HG03025 (cell line): ENCODE data around the gene C1QA.

Experiments
- ATAC-seq: cut with Tn5 transposase; IDR thresholded peaks from one replicate; pipeline ENCODE4 v1.9.1; 2021; ENCODE audit warnings: mild to moderate bottlenecking, moderate library complexity; ENCODE audit not compliant: unreplicated experiment, low FRiP score

The C1QA gene

DNA sequence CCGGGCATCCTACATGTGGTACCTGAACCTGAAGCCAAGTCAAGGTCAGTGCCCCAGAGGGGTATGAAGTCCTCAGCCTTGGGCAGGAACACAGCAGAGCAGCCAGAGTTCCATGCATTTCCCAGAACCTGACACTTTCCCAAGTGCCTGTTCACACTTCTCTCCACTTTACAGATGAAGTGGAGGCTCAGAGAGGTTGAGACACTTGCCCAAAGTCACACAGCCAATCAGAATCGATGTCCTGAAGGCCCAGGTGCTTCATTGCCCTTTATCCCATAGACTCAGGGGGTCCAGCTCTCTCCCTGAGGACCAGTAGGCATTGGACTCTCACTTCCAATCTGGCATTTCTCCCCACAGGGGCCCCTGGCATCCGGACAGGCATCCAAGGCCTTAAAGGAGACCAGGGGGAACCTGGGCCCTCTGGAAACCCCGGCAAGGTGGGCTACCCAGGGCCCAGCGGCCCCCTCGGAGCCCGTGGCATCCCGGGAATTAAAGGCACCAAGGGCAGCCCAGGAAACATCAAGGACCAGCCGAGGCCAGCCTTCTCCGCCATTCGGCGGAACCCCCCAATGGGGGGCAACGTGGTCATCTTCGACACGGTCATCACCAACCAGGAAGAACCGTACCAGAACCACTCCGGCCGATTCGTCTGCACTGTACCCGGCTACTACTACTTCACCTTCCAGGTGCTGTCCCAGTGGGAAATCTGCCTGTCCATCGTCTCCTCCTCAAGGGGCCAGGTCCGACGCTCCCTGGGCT lies 2.2 kb downstream of the C1QA start:
- ATAC-seq: no peak

- no peak for ATAC-seq
These were observed 2.9 kb downstream of the C1QA start for GRCh38 chr1:22639286-22639685.

DNA sequence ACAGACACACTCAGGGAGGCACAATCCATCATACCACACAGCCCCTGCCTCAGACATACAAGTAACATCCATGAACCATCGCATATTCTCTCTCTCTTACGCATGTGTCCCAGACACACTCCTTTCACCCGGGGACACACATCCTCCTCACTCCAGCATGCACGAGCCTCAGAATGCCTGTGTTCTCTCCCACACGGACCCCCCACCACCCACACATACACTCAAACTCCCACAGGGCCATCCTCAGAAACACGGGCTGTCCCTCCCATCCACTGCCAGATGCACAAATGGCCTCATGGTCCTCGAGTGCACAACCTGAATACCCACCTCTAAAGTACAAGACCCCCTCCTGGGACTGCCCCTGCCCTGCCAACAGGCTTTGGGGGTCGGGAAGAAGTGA lies 4.8 kb downstream of the C1QA start:
- no peak for ATAC-seq

- no peak for ATAC-seq
These were observed 5.6 kb downstream of the C1QA start for GRCh38 chr1:22641906-22642636.

- ATAC-seq: no peak
These were observed 7.0 kb downstream of the C1QA start, which contains the start of gene C1QC for GRCh38 chr1:22643381-22643780. TSS of gene C1QC (plus strand) at chr1:22643633. CDS start at chr1:22644024, 391 bp downstream.

DNA sequence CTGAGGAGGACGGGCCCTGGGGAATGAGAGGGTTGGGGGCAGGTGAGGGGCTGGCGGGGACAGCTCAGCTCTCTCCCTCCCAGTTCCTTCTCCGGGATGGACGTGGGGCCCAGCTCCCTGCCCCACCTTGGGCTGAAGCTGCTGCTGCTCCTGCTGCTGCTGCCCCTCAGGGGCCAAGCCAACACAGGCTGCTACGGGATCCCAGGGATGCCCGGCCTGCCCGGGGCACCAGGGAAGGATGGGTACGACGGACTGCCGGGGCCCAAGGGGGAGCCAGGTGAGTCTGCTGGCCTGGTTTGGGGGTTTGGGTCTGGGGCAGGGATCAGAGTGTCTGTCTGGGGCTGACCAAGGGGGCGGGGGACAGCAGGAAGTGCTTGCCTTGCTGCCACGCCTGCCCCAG lies 7.5 kb downstream of the C1QA start:
- no peak for ATAC-seq

- no peak for ATAC-seq
These were observed 9.5 kb downstream of the C1QA start for GRCh38 chr1:22645931-22646330.

- ATAC-seq: no peak
These were observed 10.0 kb downstream of the C1QA start for GRCh38 chr1:22646384-22646783.

DNA sequence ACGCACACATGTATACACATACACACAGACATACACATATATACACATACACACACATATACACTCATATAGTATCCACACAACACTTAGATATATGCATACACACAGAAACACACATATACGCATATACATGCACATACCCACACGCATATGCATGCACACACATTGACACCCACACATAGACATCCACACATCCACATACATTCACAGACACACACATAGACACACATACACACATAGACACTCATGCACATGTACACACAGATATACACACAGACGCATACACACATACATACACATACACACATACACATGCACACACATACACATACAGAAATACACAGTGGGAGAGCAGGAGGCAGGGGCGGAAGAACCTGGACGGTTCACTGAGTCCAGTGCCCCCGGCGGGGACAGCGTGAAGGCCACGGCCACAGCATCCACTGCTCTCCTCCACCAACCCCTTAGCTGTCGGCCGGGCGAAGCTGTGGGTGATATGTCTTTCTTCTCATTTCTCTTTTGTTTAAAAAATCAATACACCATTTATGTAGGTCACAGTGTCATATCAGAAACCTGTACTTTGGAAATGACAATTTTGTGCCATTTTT lies 13.8 kb downstream of the C1QA start:
- ATAC-seq: no peak

DNA sequence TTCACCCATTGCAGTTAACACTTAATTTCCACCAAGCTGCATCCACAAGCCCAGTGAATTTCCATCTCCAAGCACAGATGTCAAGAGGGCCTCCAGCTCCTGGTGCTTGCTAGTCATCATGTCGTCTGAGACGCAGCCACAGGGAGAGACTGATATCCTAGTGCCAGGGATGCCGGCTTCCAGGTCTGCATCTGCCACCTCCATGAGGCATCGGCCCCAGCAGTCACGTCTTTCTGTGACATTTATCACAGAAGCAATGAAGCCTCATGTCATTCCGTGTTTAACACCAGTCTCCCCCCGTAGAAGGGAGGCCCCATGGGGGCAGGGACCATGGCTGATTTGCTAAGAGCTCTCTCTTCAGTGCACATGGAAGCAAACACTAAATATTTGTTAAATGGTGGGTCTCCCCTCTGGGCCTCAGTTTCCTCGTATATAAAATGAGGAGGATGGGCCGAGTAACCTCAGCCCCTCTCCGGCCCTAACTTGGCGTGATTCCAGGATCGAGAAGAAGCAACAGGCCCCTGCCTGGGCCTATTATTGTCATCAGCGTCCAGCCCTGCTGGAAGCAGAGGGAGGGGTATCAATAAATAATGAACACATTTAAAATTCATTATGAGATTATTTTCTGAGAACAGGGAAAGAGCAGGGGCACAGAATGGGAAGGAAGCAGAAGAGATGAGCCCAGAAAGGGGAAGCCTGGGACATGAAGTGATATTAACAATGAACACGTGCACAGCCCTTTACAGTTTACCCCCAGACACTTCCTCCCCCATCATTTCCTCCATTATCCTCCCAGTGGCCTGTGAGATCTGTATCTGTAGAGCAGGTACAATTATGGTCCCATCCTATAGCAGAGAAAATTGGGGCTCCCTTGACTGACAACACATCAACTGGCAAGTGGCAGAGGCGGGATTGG lies 15.8 kb downstream of the C1QA start:
- no peak for ATAC-seq

GRCh38 chr1:22652881-22653316 lies 16.5 kb downstream of the C1QA start, which contains the start of gene C1QB:
TSS of gene C1QB (plus strand) at chr1:22653236. CDS start at chr1:22659463, 6,227 bp downstream.
- no peak for ATAC-seq

- ATAC-seq: no peak
These were observed 18.3 kb downstream of the C1QA start for GRCh38 chr1:22654692-22655091.

DNA sequence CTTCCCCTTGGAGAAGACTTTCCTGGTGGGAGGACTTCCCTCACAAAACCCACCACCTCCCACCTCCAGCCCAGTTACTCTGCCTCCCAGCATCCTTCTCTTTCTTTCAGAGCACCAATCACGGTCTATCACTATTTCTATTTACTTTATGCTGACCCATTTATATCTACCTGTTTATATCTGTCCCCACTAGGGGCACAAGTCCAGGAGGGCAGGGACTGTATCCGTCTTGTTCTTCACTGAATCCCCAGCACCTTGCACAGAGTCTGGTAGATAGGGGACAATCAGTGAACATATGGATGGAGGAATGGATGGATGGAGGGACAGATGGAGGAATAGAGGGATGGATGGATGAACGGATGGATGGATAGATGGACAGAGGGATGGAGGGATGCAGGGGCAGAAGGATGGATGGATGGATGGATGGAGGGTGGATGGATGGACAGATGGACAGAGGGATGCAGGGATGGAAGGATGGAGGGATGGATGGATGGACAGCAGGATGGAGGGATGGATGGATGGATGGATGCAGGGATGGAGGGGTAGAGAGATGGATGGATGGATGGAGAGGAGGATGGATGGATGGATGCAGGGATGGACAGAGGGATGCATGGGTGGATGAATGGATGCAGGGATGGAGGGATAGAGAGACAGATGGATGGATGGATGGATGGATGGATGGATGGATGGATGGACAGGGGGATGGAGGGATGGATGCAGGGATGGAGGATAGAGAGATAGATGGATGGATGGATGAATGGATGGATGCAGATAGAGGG lies 22.1 kb downstream of the C1QA start:
- ATAC-seq: no peak

DNA sequence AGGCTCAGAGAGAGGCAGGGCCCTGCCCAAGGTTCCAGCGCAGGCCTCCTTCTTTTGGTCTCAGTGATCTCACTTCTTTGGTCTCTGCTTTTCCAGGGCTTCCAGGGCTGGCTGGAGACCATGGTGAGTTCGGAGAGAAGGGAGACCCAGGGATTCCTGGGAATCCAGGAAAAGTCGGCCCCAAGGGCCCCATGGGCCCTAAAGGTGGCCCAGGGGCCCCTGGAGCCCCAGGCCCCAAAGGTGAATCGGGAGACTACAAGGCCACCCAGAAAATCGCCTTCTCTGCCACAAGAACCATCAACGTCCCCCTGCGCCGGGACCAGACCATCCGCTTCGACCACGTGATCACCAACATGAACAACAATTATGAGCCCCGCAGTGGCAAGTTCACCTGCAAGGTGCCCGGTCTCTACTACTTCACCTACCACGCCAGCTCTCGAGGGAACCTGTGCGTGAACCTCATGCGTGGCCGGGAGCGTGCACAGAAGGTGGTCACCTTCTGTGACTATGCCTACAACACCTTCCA lies 24.4 kb downstream of the C1QA start:
- no peak for ATAC-seq

DNA sequence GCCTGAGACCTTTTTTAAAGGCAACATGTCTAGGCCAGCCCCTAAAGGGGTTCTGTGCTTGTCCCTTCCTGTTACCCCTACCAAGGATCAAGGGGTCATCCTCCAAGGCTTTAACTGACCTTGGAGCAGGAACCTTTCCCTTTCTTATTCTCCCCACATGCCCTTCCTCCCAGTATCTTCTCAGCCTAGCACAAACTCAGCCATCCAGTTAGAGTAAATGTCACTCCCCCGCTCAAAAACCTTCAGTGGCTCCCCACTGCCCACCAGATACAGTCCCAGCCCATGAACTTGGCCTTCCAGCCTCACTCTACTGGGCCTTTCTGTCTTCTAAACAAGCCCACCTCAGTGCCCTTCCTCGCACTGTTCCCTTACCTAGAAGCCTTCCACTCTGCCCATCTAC lies 25.5 kb downstream of the C1QA start:
- no peak for ATAC-seq

- no peak for ATAC-seq
These were observed 25.9 kb downstream of the C1QA start for GRCh38 chr1:22662318-22662717.

GRCh38 chr1:22662986-22663408 lies 26.6 kb downstream of the C1QA start:
- no peak for ATAC-seq

- no peak for ATAC-seq
These were observed 29.3 kb downstream of the C1QA start for GRCh38 chr1:22665752-22666151.

DNA sequence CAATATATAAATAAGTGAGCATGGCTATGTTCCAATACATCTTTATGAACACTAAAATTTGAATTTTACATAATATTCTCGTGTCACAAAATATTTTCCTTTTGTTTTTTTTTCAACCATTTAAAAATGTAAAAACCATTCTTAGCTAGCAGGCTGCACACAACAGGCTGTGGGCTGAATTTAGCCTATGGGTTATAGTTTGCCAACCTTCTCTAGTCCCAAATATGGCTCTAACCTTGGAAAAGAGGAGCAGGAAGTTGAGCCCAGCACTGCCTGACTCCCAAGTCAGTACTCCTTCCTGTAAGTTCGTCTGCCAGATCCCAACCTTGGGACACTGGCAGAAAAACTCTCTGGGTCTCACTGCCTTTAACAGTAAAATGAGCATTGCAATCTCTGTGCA lies 30.0 kb downstream of the C1QA start:
- ATAC-seq: no peak
